CD4-positive, alpha-beta T cell (primary cell): ENCODE data around the gene TACO1. TPM values are rescaled to one million over a fixed set of nuclear protein-coding genes. Genes with fewer than 3 reads are reported as not detected.

Experiments used
- ATAC-seq: fragments of 200-7000 bp; cut with Tn5 transposase; one replicate; pipeline ENCODE4 v1.10.0; 2022; ENCODE audit warnings: mild to moderate bottlenecking; ENCODE audit not compliant: poor library complexity
- CTCF ChIA-PET: fragments of 350-600 bp; sonication (Branson Sonifier 250); formaldehyde crosslinking; loops from one replicate; lab custom pipeline; 2021; ENCODE audit warnings: antibody characterized with exemption, inconsistent platforms; lab: Charles Lee
- POLR2A ChIA-PET: fragments of 350-600 bp; sonication (Branson Sonifier 250); formaldehyde crosslinking; loops from one replicate; lab custom pipeline; 2021; ENCODE audit warnings: antibody characterized with exemption, inconsistent platforms; lab: Charles Lee
- DNase-seq, 14 experiments: peaks; one replicate each; pipeline ENCODE4 v3.0.0-alpha.2; 2013 to 2020; ENCODE audit warnings: mixed read lengths in 2 of 14
- H3K27ac ChIP-seq, 2 donors: one replicate each; pipeline versions ENCODE4 v1.5.1 to v1.7.0; 2013; ENCODE audit warnings: low read length in 2 of 2, low read depth in 1 of 2, mild to moderate bottlenecking in 1 of 2
- H3K27me3 ChIP-seq, 2 experiments: 1 replicate in 1 of 2; 2 replicates in 1 of 2; pipeline versions ENCODE4 v1.6.1 to v1.7.0; 2013; ENCODE audit warnings: low read length in 2 of 2, control low read depth in 1 of 2, mild to moderate bottlenecking in 1 of 2, moderate library complexity in 1 of 2; ENCODE audit not compliant: insufficient read depth in 2 of 2, control insufficient read depth in 1 of 2
- H3K36me3 ChIP-seq: one replicate; pipeline ENCODE4 v1.6.1; 2013; ENCODE audit warnings: low read length, control low read depth; ENCODE audit not compliant: insufficient read depth
- H3K4me1 ChIP-seq: one replicate; pipeline ENCODE4 v1.6.1; 2013; ENCODE audit warnings: low read length, control low read depth; ENCODE audit not compliant: insufficient read depth
- H3K4me3 ChIP-seq: one replicate; pipeline ENCODE4 v1.5.1; 2013; ENCODE audit warnings: mild to moderate bottlenecking, low read length, moderate library complexity
- H3K9me3 ChIP-seq, 2 experiments: 1 replicate in 1 of 2; 2 replicates in 1 of 2; pipeline versions ENCODE4 v1.6.1 to v1.7.0; 2013; ENCODE audit warnings: low read length in 2 of 2, mild to moderate bottlenecking in 2 of 2, control low read depth in 1 of 2, moderate library complexity in 1 of 2; ENCODE audit not compliant: control insufficient read depth in 1 of 2, insufficient read depth in 1 of 2
- H3K27ac Mint-ChIP-seq: one replicate; pipeline ENCODE4 v1.8.0; 2020; ENCODE audit warnings: mixed read lengths
- H3K27me3 Mint-ChIP-seq: one replicate; pipeline ENCODE4 v1.8.0; 2021; ENCODE audit warnings: mixed read lengths
- H3K36me3 Mint-ChIP-seq: one replicate; pipeline ENCODE4 v1.8.0; 2021; ENCODE audit warnings: low read depth, mixed read lengths
- H3K4me1 Mint-ChIP-seq: one replicate; pipeline ENCODE4 v1.8.0; 2021; ENCODE audit warnings: low read depth, mixed read lengths
- H3K4me3 Mint-ChIP-seq: one replicate; pipeline ENCODE4 v1.8.0; 2020; ENCODE audit warnings: mild to moderate bottlenecking, mixed read lengths
- H3K9me3 Mint-ChIP-seq: one replicate; pipeline ENCODE4 v1.8.0; 2020; ENCODE audit warnings: mixed read lengths
- intact Hi-C, 2 experiments: fragments of 100-400 bp; cut with DNase I in 1 of 2; cut with micrococcal nuclease in 1 of 2; formaldehyde crosslinking; loops; one replicate each; pipeline versions ENCODE4 v1.15.1 to v1.9.0; 2023 to 2025; cut with DNase I, micrococcal nuclease
- total RNA-seq, 174 experiments: library from RNA in 2 of 174; stranded (reverse) in 2 of 174; gene quantifications; one replicate each; pipeline ENCODE4 v1.2.3 and lab custom pipeline; 2021 to 2026
- TF ChIP-seq, protein P1 (sequence below): fragments of 200-600 bp; IDR thresholded peaks from one replicate; pipeline ENCODE4 v1.8.0; 2022; ENCODE audit warnings: antibody characterized with exemption, mild to moderate bottlenecking

Gene TACO1
- total RNA-seq, 2 experiments from 2014 or later, result 11.3 to 13.2 TPM

GRCh38 chr17:63647065-63647725 lies 46.5 kb downstream of the TACO1 start:
- ChIA-PET POLR2A (interaction anchor here (0.9 kb wide), 1 partner anchor 135 kb away, joined by 3 read pairs; no protein-coding TSS in a partner anchor), CTCF (no interaction called here)

DNA sequence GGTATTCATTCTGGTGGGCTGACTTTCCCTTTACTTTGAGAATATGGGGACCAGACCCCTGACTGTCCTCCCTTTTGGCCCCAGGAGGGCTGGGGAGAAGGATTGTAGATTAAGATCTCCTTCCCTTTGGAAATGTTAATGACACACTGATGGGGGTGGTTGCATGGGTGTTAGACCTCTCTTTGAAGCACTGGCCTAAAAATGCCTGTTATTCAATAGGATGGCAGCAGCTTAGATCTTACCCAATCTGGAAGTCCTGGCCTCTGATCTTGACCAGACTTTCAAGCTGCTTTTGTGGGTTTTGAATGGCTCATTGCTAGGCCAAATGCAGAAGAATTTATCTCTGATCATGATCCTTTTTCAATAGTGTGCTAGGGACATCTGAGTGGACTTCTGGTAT lies 47.2 kb downstream of the TACO1 start:
- H3K9me3 Mint-ChIP-seq, result no peaks in the 10 kb centered on the region
- no peak overlapping the region for H3K27ac Mint-ChIP-seq
- no peaks in the 10 kb centered on the region for H3K27me3 ChIP-seq
- H3K27ac ChIP-seq, result no peak overlapping the region
- ChIA-PET CTCF (no interaction called here), POLR2A (no interaction called here)
- no peaks in the 10 kb centered on the region for H3K27me3 Mint-ChIP-seq
- peaks cover 11% of the 10 kb centered on the region for H3K4me1 ChIP-seq
- H3K4me3 Mint-ChIP-seq, result no peak overlapping the region
- intact Hi-C loops, result loop anchor here in 1 of 2 experiments (1.0 kb wide), 1 partner anchor 45 kb away; no protein-coding TSS in a partner anchor
- no peak for DNase-seq
- H3K4me1 Mint-ChIP-seq, result peaks cover 23% of the 10 kb centered on the region
- peaks cover 41% of the 10 kb centered on the region for H3K36me3 ChIP-seq
- TF ChIP-seq, protein P1, sequence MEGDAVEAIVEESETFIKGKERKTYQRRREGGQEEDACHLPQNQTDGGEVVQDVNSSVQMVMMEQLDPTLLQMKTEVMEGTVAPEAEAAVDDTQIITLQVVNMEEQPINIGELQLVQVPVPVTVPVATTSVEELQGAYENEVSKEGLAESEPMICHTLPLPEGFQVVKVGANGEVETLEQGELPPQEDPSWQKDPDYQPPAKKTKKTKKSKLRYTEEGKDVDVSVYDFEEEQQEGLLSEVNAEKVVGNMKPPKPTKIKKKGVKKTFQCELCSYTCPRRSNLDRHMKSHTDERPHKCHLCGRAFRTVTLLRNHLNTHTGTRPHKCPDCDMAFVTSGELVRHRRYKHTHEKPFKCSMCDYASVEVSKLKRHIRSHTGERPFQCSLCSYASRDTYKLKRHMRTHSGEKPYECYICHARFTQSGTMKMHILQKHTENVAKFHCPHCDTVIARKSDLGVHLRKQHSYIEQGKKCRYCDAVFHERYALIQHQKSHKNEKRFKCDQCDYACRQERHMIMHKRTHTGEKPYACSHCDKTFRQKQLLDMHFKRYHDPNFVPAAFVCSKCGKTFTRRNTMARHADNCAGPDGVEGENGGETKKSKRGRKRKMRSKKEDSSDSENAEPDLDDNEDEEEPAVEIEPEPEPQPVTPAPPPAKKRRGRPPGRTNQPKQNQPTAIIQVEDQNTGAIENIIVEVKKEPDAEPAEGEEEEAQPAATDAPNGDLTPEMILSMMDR, result no peak
- peaks cover 82% of the 10 kb centered on the region for H3K36me3 Mint-ChIP-seq
- H3K9me3 ChIP-seq, result no peaks in the 10 kb centered on the region
- ATAC-seq, result no peak
- no peak overlapping the region for H3K4me3 ChIP-seq

More at GRCh38 chr17:63647065-63647725, 46.5 kb downstream of the TACO1 start:
- Mint-ChIP-seq H3K27me3 (no peaks in the 10 kb centered on the region), H3K4me1 (peaks cover 23% of the 10 kb centered on the region), H3K9me3 (no peaks in the 10 kb centered on the region), H3K27ac (no peak overlapping the region), H3K4me3 (no peak overlapping the region), H3K36me3 (peaks cover 75% of the 10 kb centered on the region)
- no peak overlapping the region for H3K4me3 ChIP-seq
- no peak overlapping the region for H3K27ac ChIP-seq
- ATAC-seq (no peak), DNase-seq (no peak)
- peaks cover 37% of the 10 kb centered on the region for H3K36me3 ChIP-seq
- TF ChIP-seq, protein P1, result no peak
- no peaks in the 10 kb centered on the region for H3K9me3 ChIP-seq
- peaks cover 11% of the 10 kb centered on the region for H3K4me1 ChIP-seq
- H3K27me3 ChIP-seq, result no peaks in the 10 kb centered on the region
- intact Hi-C loops, result no loop called here

- no peaks in the 10 kb centered on the region for H3K9me3 ChIP-seq
- ChIA-PET CTCF (no interaction called here), POLR2A (no interaction called here)
- peaks cover 23% of the 10 kb centered on the region for H3K4me1 Mint-ChIP-seq
- H3K27ac Mint-ChIP-seq, result no peak overlapping the region
- H3K9me3 Mint-ChIP-seq, result no peaks in the 10 kb centered on the region
- intact Hi-C loops, result no loop called here
- H3K4me3 ChIP-seq, result no peak overlapping the region
- TF ChIP-seq, protein P1, result no peak
- no peak for ATAC-seq
- no peaks in the 10 kb centered on the region for H3K27me3 ChIP-seq
- no peak overlapping the region for H3K4me3 Mint-ChIP-seq
- no peaks in the 10 kb centered on the region for H3K27me3 Mint-ChIP-seq
- peaks cover 11% of the 10 kb centered on the region for H3K4me1 ChIP-seq
- peaks cover 91% of the 10 kb centered on the region for H3K36me3 Mint-ChIP-seq
- peaks cover 47% of the 10 kb centered on the region for H3K36me3 ChIP-seq
- no peak for DNase-seq
- H3K27ac ChIP-seq, result no peak overlapping the region
These were observed 49.1 kb downstream of the TACO1 start for GRCh38 chr17:63649813-63650212.
